Natural killer cell treated with Interleukin-12 subunit alpha and Interleukin-12 subunit beta and Interleukin-15 and Interleukin-18, amount 100 ng/mL, for 72 hours (primary cell): ENCODE data around the gene LIF. TPM values are rescaled to one million over a fixed set of nuclear protein-coding genes. Genes with fewer than 3 reads are reported as not detected.
"Not testable (repeated sequence)": the region's sequence is repeated elsewhere in the genome, so short reads cannot be mapped to it uniquely, and the experiment has no call there.

ENCODE experiments used
- ATAC-seq, 2 donors: fragments of 150-1000 bp; cut with Tn5 transposase in 1 of 2; sonication (Bioruptor Pico), chemical (Tn5 transposase) in 1 of 2; 2 replicates each; pipeline ENCODE4 v1.10.0; 2021
- DNase-seq: peaks from one replicate; pipeline ENCODE4 v3.0.0; 2022; ENCODE audit warnings: low spot score
- H3K27ac Mint-ChIP-seq, 2 donors: 1 replicate in 1 of 2; 2 replicates in 1 of 2; pipeline ENCODE4 v1.8.0; 2022; ENCODE audit warnings: mixed read lengths in 2 of 2, mild to moderate bottlenecking in 1 of 2, moderate library complexity in 1 of 2
- H3K27me3 Mint-ChIP-seq, 2 donors: 1 replicate in 1 of 2; 2 replicates in 1 of 2; pipeline ENCODE4 v1.8.0; 2022; ENCODE audit warnings: mixed read lengths in 2 of 2
- H3K36me3 Mint-ChIP-seq: one replicate; pipeline ENCODE4 v1.8.0; 2022; ENCODE audit warnings: mixed read lengths
- H3K4me1 Mint-ChIP-seq, 2 donors: 1 replicate in 1 of 2; 2 replicates in 1 of 2; pipeline ENCODE4 v1.8.0; 2022; ENCODE audit warnings: low read depth in 2 of 2, mixed read lengths in 2 of 2, mild to moderate bottlenecking in 1 of 2
- H3K4me3 Mint-ChIP-seq: one replicate; pipeline ENCODE4 v1.8.0; 2022; ENCODE audit warnings: mixed read lengths
- H3K9me3 Mint-ChIP-seq: 2 replicates; pipeline ENCODE4 v1.8.0; 2022; ENCODE audit warnings: mixed read lengths
- total RNA-seq, 2 donors: library from RNA; stranded (reverse); gene quantifications; one replicate each; pipeline ENCODE4 v1.2.3, GENCODE V29; 2022

The LIF gene
- total RNA-seq, 2 donors from 2014 or later = 63.3 to 125 TPM

DNA sequence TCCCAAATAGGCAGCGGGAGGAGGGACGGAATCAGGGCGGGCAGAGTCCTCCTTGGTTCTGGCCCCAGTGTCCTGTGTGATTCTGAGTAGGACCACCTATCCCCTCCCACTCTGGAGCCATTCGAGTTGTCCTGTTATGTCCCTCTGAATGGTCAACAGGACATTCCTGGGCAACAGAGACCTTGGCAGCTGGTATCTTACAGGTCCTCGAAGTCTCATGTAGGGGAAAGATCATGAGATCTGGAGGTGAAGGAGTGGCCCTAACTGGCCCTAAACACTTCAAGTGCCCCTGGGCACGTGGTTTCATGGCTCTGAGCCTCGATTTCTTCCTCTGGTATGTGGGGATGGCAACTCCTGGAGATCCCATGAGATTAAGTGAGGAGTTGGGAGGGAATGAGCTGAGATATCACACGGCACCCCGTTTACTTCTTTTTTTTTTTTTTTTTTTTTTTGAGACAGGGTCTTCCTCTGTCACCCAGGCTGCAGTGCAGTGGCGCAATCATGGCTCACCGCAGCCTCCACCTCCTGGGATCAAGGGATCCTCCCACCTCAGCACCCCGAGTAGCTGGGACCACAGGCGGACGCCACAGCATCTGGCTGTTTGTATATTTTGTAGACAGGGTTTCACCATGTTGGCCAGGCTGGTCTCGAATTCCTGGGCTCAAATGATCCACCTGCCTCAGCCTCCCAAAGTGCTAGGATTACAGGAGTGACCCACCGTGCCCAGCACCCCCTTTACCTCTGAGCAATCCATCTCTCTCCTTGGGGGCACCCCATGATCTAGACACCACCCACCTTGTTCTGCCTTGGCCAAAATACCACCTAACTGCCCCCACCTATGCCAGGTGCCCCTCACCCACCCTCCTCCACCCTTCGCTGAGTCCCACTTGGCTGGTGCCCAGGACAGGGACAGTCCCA, 6.8 kb downstream of the LIF start:
- ATAC-seq (no peak), DNase-seq (no peak)
- Mint-ChIP-seq H3K9me3 (no peaks in the 10 kb centered on the region), H3K36me3 (no peaks in the 10 kb centered on the region), H3K4me3 (no peak overlapping the region), H3K27ac (peak overlapping the region in 1 of 2 donors; percentile 19), H3K4me1 (no peaks in the 10 kb centered on the region), H3K27me3 (no peaks in the 10 kb centered on the region)

DNA sequence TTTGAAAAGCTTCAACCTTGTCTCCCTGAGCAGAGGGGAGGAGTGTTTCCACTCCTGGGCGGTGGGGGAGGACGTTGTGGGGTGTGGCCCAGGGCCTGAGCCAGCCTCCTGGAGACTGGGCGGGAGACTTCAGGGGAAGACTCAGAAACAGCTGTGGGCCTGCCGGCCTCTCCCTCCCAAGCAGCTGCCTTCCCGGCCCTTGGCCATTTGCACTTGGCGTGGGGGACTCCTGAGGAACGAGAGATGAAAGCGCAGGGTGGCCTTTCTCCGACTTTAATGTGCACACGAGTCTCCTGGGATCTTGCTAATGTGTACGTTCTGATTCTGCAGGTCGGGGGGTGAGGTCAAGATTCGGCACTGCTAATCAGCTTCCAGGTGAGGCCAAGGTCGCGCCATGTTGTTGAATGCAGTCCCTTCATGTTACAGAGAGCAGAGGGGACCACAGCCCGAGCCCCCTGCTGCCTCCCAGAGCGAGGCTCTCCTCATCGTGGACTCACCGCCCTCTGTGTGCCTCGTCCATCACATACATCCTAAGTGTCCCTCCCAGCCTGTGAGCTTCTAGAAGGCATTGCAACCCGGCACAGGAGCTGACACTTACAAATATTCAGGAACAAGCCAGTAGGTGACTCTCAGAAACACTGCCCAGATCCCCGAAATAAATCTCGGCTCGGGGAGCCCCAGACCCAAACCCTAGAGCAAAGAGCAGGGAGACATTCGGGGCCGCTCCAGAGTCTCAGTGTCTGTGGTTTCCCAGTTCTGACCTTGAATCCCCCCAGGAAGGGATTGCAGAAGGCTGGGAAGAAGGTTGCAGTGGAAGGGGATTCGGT, 7.7 kb downstream of the LIF start:
- ATAC-seq (no peak), DNase-seq (no peak)
- peak overlapping the region in 1 of 2 donors; percentile 19 for H3K27ac Mint-ChIP-seq
- H3K4me3 Mint-ChIP-seq = no peak overlapping the region
- no peaks in the 10 kb centered on the region for H3K27me3 Mint-ChIP-seq
- H3K36me3 Mint-ChIP-seq = no peaks in the 10 kb centered on the region
- H3K9me3 Mint-ChIP-seq = no peaks in the 10 kb centered on the region
- no peaks in the 10 kb centered on the region for H3K4me1 Mint-ChIP-seq

DNA sequence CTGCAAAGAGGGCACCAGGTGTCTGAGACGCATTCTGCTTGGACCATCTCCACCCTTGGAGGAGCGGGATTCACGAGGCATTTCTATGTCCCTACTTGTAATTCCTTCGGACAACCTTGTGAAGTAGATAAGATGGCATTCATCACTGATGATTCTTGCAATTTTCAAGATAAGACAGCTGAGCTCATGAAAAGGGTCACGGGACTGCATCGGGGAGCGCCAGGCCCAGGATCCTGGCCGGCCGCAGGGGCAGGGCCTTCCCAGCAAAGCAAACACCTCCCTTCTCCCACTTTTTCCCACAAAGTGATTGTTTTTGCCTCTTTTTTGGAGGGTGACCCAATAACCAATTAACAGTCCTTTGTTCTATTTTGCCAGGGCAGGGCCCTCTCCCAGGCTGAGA, 8.4 kb downstream of the LIF start:
- Mint-ChIP-seq H3K36me3 (no peaks in the 10 kb centered on the region), H3K27me3 (no peaks in the 10 kb centered on the region), H3K4me1 (no peaks in the 10 kb centered on the region), H3K4me3 (no peak overlapping the region), H3K27ac (no peak overlapping the region), H3K9me3 (no peaks in the 10 kb centered on the region)
- ATAC-seq = no peak
- no peak for DNase-seq

DNA sequence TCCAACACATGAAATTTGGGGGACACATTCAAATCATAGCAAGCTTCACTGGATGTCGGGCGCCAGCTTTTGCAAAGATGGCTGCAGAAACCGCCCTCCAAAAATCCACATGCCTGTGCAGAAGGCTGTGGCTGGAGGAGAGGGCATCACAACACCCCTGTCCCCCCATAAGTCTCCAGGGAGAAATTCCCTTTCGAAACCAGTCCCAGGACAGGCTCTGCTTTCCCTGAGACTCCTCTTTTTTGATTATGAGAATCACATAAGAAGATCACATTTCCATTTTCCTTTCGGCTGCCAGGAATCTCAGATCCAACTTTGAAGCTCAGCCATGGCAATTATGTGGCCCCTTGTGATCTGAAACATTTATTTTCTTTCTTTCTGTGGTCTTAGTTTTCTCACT, 9.7 kb downstream of the LIF start:
- no peaks in the 10 kb centered on the region for H3K27me3 Mint-ChIP-seq
- no peaks in the 10 kb centered on the region for H3K9me3 Mint-ChIP-seq
- no peak overlapping the region for H3K4me3 Mint-ChIP-seq
- ATAC-seq (no peak), DNase-seq (no peak)
- no peaks in the 10 kb centered on the region for H3K4me1 Mint-ChIP-seq
- no peak overlapping the region for H3K27ac Mint-ChIP-seq
- H3K36me3 Mint-ChIP-seq = no peaks in the 10 kb centered on the region

DNA sequence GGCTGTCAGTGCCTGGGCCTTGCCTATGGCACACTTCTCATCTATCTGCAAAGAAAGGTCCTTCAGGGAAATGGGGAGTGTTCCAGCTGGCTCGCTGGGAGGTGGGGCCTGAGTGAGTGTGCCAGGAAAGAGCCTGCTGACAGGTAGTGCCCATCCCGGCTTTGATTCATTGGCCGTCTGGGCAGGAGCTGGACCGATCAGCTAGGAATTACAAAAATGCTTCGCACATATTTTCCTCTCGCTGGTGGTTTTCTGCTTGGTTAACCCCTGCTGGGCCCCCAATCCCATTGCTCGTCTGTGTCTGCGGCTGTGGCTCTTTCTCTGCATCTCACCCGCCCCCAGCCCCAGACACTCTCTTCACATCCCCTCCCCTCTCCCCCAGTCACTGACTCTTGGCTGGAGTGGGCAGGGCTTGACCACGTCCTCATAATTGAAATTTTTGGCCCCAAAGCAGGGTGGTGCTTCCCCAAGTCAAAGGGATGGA, 10.8 kb downstream of the LIF start:
- no peaks in the 10 kb centered on the region for H3K4me1 Mint-ChIP-seq
- H3K4me3 Mint-ChIP-seq = no peak overlapping the region
- H3K36me3 Mint-ChIP-seq = no peaks in the 10 kb centered on the region
- H3K9me3 Mint-ChIP-seq = no peaks in the 10 kb centered on the region
- H3K27me3 Mint-ChIP-seq = no peaks in the 10 kb centered on the region
- H3K27ac Mint-ChIP-seq = no peak overlapping the region
- no peak for DNase-seq
- ATAC-seq = no peak

- H3K27ac Mint-ChIP-seq = no peak overlapping the region
- H3K4me1 Mint-ChIP-seq = no peaks in the 10 kb centered on the region
- H3K9me3 Mint-ChIP-seq = no peaks in the 10 kb centered on the region
- H3K4me3 Mint-ChIP-seq = no peak overlapping the region
- ATAC-seq (no peak), DNase-seq (no peak)
- H3K36me3 Mint-ChIP-seq = no peaks in the 10 kb centered on the region
- no peaks in the 10 kb centered on the region for H3K27me3 Mint-ChIP-seq
These were observed 11.6 kb downstream of the LIF start for GRCh38 chr22:30234786-30235470.

- H3K4me3 Mint-ChIP-seq, H3K27ac Mint-ChIP-seq, ATAC-seq, DNase-seq, H3K27me3 Mint-ChIP-seq, H3K4me1 Mint-ChIP-seq, H3K9me3 Mint-ChIP-seq, H3K36me3 Mint-ChIP-seq: not testable (repeated sequence)
These were observed 12.2 kb downstream of the LIF start for GRCh38 chr22:30234325-30234724.

GRCh38 chr22:30233582-30233981, 13.0 kb downstream of the LIF start:
- Mint-ChIP-seq H3K9me3 (no peaks in the 10 kb centered on the region), H3K27ac (no peak overlapping the region), H3K4me1 (peaks cover 2% of the 10 kb centered on the region in 2 donors), H3K4me3 (no peak overlapping the region), H3K27me3 (no peaks in the 10 kb centered on the region), H3K36me3 (no peaks in the 10 kb centered on the region)
- DNase-seq = no peak
- ATAC-seq = no peak

- H3K4me3 Mint-ChIP-seq = no peak overlapping the region
- no peaks in the 10 kb centered on the region for H3K36me3 Mint-ChIP-seq
- peaks cover 2 to 8% of the 10 kb centered on the region in 2 donors for H3K4me1 Mint-ChIP-seq
- DNase-seq = no peak
- ATAC-seq = no peak
- no peaks in the 10 kb centered on the region for H3K27me3 Mint-ChIP-seq
- no peaks in the 10 kb centered on the region for H3K9me3 Mint-ChIP-seq
- no peak overlapping the region for H3K27ac Mint-ChIP-seq
These were observed 13.8 kb downstream of the LIF start for GRCh38 chr22:30232716-30233218.

DNA sequence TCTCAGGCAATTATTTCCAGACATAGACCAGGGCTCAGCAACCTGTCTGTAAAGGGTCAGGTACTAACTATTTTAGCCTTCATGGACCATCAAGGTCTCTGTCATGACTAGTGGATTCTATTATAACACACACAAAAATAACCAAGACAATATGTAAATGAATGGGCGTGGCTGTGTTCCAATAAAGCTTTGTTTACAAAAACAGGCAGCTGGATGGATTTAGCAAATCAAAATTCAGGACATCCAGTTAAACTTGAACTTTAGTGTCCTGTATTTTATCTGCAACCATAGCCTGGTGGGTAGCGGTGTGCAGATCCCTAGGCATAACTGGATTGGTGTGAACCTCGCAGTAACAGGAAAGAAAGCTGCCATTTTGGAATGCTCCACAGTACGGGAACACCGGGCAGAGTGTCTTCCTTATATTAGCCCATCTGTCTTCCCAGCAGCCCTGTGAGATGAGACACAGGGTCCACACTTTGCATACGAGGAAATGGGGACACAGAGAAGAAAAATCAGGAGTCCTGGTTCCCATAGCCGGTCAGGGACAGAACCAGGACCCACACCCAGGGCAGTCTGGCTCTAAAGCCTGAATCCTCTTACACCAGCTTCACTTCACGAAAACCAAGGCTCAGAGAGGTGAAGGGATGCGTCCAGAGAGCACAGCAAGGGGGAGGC, 15.6 kb downstream of the LIF start:
- DNase-seq (no peak), ATAC-seq (no peak)
- H3K27ac Mint-ChIP-seq = no peak overlapping the region
- H3K36me3 Mint-ChIP-seq = no peaks in the 10 kb centered on the region
- H3K4me1 Mint-ChIP-seq = peaks cover 10 to 18% of the 10 kb centered on the region in 2 donors
- no peak overlapping the region for H3K4me3 Mint-ChIP-seq
- H3K27me3 Mint-ChIP-seq = no peaks in the 10 kb centered on the region
- H3K9me3 Mint-ChIP-seq = no peaks in the 10 kb centered on the region

DNA sequence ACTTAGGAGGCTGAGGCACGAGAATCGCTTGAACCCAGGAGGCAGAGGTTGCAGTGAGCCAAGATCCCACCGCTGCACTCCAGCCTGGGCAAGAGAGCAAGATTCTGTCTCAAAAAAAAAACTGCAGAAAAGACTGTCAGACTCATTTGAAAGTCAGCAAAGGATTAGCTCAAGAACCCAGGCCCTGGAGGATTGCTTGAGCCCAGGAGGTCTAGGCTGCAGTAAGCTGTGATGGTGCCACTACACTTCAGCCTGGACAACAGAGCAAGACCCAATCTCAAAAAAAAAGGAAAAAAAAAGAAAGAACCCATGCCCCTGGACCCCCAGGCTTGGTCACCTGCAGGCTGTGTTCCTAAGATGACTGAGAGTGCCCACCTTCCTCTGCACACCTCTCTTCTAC, 16.2 kb downstream of the LIF start:
- ATAC-seq (no peak), DNase-seq (no peak)
- peaks cover 13 to 21% of the 10 kb centered on the region in 2 donors for H3K4me1 Mint-ChIP-seq
- no peaks in the 10 kb centered on the region for H3K36me3 Mint-ChIP-seq
- no peaks in the 10 kb centered on the region for H3K9me3 Mint-ChIP-seq
- H3K27me3 Mint-ChIP-seq = no peaks in the 10 kb centered on the region
- H3K4me3 Mint-ChIP-seq = no peak overlapping the region
- H3K27ac Mint-ChIP-seq = no peak overlapping the region

GRCh38 chr22:30228509-30229359, 17.8 kb downstream of the LIF start:
- DNase-seq (no peak), ATAC-seq (no peak)
- no peak overlapping the region for H3K27ac Mint-ChIP-seq
- no peaks in the 10 kb centered on the region for H3K27me3 Mint-ChIP-seq
- H3K4me3 Mint-ChIP-seq = peak overlapping the region; percentile 4
- peaks cover 21 to 32% of the 10 kb centered on the region in 2 donors for H3K4me1 Mint-ChIP-seq
- H3K9me3 Mint-ChIP-seq = no peaks in the 10 kb centered on the region
- H3K36me3 Mint-ChIP-seq = no peaks in the 10 kb centered on the region
